NCI-H345 (cell line): ENCODE measurements around the gene KCNJ16.
"Not testable (repeated sequence)": the region's sequence is repeated elsewhere in the genome, so short reads cannot be mapped to it uniquely, and the experiment has no call there.

Experiments
- DNase-seq: peaks from one replicate; lab custom pipeline; 2025; lab: John Stamatoyannopoulos, UW

KCNJ16 gene

DNA sequence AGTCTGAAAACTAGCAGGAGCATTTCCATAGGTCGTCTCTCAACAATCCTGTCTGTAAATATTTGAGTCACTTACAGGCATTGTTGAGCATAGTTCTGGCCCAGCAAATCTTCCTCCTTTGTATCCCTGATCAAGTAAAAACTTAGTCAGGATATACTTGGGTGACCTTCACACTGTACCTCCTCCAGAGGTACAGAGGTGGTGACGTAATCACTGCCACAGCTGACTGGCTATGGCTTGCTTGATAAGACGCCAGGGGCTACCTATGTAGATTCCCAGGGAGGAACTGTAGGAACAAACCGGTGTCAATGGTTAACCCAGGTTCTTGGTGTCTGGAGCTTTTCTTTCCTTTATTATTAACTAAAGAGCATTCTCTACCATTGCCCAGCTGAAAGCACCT, at the start of gene KCNJ16:
KCNJ16 (plus strand) TSS at position 270 of the 400 bp plus-strand sequence. CDS start 56,863 bp downstream, outside the sequence.
- peak; percentile 53 for DNase-seq

GRCh38 chr17:70028397-70028796, 46.6 kb upstream of the KCNJ16 start:
- DNase-seq = no peak

GRCh38 chr17:70028978-70029767, 45.9 kb upstream of the KCNJ16 start:
- DNase-seq = no peak

- DNase-seq = no peak
Measured at GRCh38 chr17:70030371-70030770, 44.7 kb upstream of the KCNJ16 start.

DNA sequence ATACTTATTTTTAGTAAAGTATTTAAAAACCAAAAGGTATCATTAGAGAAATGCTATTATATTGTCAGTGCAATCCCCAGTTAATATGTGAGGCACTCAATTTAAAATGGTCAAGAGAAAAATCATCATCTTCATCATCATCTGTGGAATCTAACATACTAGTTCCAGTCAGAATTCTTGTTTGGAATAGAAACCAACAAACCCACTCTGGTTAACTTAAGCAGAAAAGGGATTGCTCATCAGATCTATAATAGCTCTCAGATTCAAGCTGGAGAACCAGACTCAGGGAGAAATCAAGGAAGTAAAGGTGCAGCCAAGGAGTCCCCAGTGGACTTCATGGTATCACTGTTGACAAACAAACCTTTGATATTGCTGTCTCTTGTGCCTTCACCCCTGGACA, 43.7 kb upstream of the KCNJ16 start:
- DNase-seq = no peak

DNA sequence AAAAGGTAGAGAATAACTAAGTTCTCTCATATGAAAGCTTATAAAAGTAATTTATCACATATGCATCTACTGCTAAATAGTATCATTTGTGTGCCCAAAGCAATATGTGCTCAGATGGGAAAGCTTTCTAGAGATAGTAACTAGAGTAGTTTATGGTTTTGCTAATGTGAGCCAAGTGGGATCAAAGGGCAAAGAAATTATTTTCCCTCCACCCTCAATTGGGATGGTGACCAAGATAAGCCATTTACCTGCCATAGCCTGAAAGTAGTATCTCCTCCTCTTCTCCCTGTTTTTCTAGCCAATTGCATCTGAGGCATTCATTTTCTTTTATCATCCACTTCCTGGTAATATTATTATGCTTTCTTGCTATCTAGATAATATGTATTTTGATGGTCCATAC, 41.9 kb upstream of the KCNJ16 start:
- DNase-seq = no peak

DNA sequence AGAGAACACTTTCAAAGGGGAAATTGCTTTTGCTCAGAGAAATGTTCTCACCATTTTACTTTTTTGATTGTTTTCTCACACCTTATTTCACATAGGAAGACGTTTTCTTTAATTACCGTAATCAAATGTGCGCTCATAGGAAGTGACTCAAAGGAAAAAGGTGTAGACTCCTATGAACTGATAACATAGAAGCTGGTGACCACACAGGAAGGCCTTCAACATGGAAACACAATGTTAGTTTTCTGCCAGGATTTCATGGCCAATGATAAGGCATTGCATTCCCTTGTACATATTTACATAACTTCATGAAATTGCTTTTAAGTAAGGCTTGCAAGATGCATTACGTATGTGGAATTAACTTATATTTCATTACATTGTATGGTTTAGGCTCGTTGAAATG, 40.9 kb upstream of the KCNJ16 start:
- DNase-seq = no peak

GRCh38 chr17:70037498-70037897, 37.5 kb upstream of the KCNJ16 start:
- no peak for DNase-seq

- DNase-seq = no peak
Measured at GRCh38 chr17:70040336-70040735, 34.7 kb upstream of the KCNJ16 start.

GRCh38 chr17:70041061-70041460, 34.0 kb upstream of the KCNJ16 start:
- DNase-seq = no peak

DNA sequence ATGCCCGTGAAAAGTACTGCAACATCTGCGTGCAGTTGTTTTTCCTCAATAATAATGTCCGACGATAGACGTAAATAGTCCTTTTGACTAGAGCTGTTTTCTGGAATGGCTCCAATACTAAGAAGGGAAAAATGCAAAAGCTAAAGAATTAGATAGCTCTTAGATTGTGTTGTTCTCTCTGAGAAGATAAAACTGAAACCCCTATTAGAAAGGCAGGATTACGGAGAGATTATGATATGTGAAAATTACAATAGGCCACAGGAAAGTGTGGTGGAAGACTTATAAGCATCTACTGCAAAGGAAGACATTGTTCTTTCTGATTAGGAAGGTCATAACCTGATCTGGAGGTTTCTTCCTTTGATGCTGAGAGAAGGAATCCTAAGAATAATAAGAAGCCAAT, 33.5 kb upstream of the KCNJ16 start:
- DNase-seq = no peak

DNA sequence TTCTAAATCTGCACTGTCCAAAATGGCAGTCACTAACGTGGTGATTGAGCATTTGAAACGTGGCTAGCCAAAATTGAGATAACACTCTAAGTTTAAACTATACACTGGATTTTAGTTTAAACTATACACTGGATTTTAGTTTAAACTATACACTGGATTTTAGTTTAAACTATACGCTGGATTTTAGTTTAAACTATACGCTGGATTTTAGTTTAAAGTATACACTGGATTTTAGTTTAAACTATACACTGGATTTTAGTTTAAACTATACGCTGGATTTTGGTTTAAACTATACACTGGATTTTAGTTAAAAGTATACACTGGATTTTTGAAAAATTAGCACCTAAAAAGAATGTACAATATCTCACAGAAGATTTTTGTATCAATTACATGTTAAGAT, 29.2 kb upstream of the KCNJ16 start:
- not testable (repeated sequence) for DNase-seq

DNA sequence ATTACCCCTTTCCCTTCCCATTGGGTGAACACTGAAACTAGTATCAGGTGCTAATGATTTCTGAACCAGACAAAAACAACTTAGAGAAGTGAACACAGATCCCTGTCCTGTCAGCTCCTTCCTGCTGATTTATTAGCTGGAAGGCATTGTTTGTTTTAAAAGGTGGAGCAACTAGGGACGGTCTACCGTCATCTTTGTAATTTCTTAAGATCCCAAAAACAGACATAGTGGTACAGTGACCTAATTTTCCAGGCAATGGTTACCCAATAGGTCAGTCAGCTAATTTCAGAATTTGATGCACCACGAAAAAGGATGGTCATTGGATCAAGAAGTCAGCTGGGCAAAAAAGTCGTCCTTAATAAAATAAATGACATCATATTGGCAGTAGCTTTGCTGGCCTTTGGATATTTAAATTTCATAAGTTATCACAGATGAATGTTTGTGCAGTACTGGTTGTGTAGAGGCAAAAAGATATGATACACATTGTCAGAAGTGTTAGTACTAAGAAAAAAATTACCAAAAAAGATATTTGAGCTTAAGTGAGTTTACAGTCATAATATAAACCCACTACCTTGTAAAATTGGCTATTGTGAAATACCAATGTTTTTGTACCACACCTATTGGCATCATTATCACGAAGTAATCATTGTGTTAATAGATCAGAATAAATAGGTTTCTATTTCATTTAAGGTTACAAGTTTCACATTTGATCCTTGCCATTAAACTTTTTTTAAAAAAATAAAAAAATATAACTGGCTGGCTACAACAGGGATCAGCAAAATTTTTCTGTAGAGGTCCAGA, 27.2 kb upstream of the KCNJ16 start:
- DNase-seq = no peak

DNA sequence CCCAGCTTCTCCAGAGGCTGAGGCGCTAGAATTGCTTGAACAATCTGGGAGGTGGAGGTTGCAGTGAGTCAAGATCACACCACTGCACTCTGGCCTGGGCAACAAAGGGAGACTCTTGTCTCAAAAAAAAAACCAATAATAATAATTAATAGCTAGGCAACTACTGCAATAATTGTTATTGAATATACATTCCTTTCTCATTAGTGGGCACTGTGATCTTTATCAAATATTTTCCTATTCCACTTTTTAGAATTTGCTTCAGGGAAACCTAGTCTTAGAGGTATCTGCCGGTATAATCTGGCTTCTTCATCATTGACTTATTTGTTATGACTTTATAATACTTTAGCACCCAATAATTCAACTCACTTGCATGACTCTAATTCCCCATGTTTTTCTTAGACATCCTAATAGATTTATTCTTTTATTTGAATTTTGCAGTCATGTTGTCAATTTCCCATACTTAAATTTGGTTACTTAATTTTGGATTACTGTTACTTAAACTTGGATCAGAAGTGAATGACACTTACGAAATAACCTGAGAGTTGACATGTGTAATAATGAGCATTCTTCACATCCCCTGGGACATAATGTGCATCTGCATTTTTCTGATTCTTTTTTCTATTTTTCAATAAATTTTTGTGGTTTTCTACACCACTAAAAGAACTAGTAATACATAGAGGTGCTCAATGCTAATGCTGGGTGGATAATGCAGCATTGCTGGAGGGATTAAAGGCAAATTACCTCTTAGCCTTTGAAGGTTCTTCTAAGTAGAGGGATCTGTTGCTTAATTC, 25.0 kb upstream of the KCNJ16 start:
- DNase-seq = no peak

GRCh38 chr17:70050931-70051330, 24.1 kb upstream of the KCNJ16 start:
- DNase-seq = no peak

- no peak for DNase-seq
Measured at GRCh38 chr17:70053241-70054234, 21.5 kb upstream of the KCNJ16 start.

GRCh38 chr17:70055000-70055399, 20.0 kb upstream of the KCNJ16 start:
- no peak for DNase-seq

DNA sequence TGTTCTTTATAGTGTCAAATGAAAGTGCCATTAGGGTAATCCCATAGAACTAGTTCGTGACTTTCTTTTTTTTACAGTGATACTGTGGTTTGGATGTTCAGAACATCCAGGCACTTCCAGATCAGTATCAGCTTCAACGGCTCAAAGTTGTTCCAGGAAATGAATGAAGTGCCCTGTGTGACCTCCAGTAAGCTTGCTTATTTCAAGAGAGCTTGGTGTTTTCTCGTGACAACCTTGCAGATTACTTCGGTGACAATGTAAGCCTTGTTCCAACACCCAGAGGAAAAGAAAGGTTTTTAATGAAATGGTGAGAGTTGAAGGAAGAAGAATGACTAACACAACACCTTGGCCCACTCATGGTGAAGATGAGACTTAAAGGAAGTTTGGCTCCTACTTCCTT, 16.0 kb upstream of the KCNJ16 start:
- DNase-seq = no peak

GRCh38 chr17:70059649-70060048, 15.4 kb upstream of the KCNJ16 start:
- DNase-seq = no peak

- DNase-seq = no peak
Measured at GRCh38 chr17:70060415-70060814, 14.6 kb upstream of the KCNJ16 start.

- no peak for DNase-seq
Measured at GRCh38 chr17:70067134-70067533, 7.9 kb upstream of the KCNJ16 start.
